Measurements from ENCODE around the gene SGSM1. TPM values are rescaled to one million over a fixed set of nuclear protein-coding genes. Genes with fewer than 3 reads are reported as not detected.

SGSM1 gene
- total RNA-seq, 3 donors from 2014 or later: 0.16 to 2.9 (median 1.9) TPM

DNA sequence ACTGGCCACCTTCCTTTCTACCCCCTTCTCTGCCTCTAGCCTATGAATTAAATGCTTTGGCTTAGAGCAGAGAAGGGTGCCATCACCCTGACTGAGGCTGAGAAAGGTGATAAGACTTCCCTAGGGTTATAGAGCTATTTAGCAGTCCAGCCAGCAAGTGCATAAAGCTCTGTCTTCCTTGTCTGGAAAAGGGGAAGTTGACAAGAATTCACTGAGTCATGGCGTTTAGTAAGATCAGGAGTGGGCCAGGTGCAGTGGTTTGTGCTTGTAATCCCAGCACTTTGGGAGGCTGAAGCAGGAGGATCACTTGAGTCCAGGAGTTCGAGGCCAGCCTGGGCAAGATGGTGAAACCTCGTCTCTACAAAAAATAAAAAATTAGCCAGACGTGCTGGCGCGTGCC, 77.4 kb downstream of the SGSM1 start:
- H3K4me3 ChIP-seq: no peak overlapping the region
- H3K27ac ChIP-seq: no peak overlapping the region
- intact Hi-C loops (cut with DNase I; ENCODE audit: low total_unique reads): loop anchor here (5.0 kb wide), 1 partner anchor 441 kb away; no protein-coding TSS in a partner anchor
- H3K4me1 ChIP-seq: no peaks in the 10 kb centered on the region
- H3K9me3 ChIP-seq: no peaks in the 10 kb centered on the region
- H3K27me3 ChIP-seq: no peaks in the 10 kb centered on the region
- no peaks in the 10 kb centered on the region for H3K36me3 ChIP-seq
- TF ChIP-seq, protein P1, sequence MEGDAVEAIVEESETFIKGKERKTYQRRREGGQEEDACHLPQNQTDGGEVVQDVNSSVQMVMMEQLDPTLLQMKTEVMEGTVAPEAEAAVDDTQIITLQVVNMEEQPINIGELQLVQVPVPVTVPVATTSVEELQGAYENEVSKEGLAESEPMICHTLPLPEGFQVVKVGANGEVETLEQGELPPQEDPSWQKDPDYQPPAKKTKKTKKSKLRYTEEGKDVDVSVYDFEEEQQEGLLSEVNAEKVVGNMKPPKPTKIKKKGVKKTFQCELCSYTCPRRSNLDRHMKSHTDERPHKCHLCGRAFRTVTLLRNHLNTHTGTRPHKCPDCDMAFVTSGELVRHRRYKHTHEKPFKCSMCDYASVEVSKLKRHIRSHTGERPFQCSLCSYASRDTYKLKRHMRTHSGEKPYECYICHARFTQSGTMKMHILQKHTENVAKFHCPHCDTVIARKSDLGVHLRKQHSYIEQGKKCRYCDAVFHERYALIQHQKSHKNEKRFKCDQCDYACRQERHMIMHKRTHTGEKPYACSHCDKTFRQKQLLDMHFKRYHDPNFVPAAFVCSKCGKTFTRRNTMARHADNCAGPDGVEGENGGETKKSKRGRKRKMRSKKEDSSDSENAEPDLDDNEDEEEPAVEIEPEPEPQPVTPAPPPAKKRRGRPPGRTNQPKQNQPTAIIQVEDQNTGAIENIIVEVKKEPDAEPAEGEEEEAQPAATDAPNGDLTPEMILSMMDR (IDR thresholded peaks at IDR 0.05): no peak
- TF ChIP-seq POLR2AphosphoS5 (IDR thresholded peaks at IDR 0.05): no peak
- TF ChIP-seq POLR2A (IDR thresholded peaks at IDR 0.05): no peak
- no peak for DNase-seq (ENCODE audit: low spot score in 2 of 2)

DNA sequence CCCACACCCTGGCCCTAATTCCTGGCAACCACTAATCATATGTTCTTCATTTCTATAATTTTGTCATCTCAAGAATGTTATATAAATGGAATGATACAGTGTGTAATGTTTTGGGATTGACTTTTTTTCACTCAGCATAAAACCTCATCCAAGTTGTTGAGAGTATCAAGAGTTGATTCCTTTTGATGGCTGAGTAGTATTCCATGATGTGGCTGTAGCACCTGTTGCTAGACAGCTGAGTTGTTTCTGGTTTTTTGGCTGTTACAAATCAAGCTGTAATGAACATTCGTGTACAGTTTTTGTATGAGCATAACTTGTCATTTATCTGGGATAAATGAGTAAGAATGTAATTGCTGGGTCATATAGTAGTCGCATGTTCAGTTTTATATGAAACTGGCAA, 81.2 kb downstream of the SGSM1 start:
- Histone ChIP-seq H3K27ac (no peak overlapping the region), H3K4me1 (no peaks in the 10 kb centered on the region), H3K9me3 (no peaks in the 10 kb centered on the region), H3K4me3 (no peak overlapping the region), H3K27me3 (no peaks in the 10 kb centered on the region), H3K36me3 (no peaks in the 10 kb centered on the region)
- intact Hi-C loops (cut with DNase I; ENCODE audit: low total_unique reads): no loop called here
- TF ChIP-seq POLR2A (IDR thresholded peaks at IDR 0.05) (no peak), POLR2AphosphoS5 (IDR thresholded peaks at IDR 0.05) (no peak)
- TF ChIP-seq, protein P1 (IDR thresholded peaks at IDR 0.05): no peak
- DNase-seq (ENCODE audit: low spot score in 2 of 2): no peak

DNA sequence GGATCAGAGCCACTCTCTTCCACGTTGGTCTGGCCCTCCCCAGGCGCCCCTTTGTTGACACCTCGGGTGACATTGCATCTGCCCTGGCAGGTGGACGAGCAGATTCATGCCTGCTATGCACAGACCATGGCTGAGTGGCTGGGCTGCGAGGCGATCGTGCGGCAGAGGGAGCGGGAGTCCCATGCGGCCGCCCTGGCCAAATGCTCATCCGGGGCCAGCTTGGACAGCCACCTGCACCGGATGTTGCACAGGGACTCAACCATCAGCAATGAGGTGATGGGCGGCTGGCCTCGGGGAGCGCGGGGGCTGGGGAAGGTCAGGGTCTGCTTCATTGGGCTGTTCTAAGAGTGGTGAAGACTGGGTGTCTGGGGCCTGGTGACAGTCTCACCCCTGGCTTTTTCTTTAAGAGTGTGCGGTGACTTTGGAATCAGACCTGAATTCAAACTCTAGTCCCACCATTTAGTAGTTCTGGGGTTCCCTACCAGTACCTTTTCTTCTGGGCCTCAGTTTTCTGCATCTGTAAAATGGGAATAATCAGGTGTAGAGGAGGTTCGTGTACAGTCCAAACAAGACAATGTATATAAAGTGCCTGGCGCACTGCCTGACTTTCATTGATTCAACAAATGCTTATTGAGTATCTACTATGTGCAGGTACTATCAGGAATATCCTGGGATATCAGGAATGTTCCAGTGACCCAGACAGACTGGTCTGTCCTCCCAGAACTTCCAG, 87.5 kb downstream of the SGSM1 start:
- Histone ChIP-seq H3K4me3 (no peak overlapping the region), H3K27me3 (no peaks in the 10 kb centered on the region), H3K4me1 (peaks cover 0 to 3% of the 10 kb centered on the region in 2 donors), H3K27ac (peak overlapping the region; percentile 90 to 92), H3K9me3 (no peaks in the 10 kb centered on the region), H3K36me3 (no peaks in the 10 kb centered on the region)
- intact Hi-C loops (cut with DNase I; ENCODE audit: low total_unique reads): no loop called here
- TF ChIP-seq POLR2A (IDR thresholded peaks at IDR 0.05) (no peak), POLR2AphosphoS5 (IDR thresholded peaks at IDR 0.05) (no peak)
- TF ChIP-seq, protein P1 (IDR thresholded peaks at IDR 0.05): no peak
- DNase-seq (ENCODE audit: low spot score in 2 of 2): no peak

DNA sequence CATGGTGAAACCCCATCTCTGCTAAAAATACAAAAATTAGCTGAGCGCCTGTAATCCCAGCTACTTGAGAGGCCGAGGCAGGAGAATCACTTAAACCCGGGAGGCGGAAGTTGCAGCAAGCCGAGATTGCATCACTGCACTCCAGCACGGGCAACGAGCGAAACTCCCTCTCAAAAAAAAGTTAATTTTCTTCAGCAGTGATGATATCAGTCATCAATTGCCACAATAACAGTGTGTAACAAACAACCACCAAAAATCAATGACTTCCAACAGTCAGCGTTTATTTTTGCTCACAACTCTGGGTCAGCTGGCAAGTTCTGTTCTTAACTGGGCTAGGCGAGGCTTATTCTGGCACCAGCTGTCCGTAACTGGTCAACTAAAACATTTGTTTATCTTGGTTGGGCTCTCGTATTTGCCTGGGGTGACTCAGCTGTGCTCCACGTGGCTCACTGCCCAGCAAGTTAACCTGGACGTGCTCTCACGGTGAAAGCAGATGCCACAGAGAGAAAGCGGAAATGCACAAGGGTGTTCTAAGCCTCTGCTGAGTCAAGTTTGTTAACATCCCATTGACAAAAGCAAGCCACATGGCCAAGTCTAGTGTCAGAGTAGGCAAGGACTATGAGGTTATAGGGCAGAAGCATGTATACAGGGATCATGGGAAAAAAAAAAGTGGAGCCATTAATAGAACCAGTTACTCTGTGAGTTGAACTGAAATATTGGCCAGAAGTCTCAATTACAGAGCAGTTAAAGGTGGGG, 88.4 kb downstream of the SGSM1 start:
- TF ChIP-seq, protein P1 (IDR thresholded peaks at IDR 0.05): no peak
- TF ChIP-seq POLR2A (IDR thresholded peaks at IDR 0.05): no peak
- peak; percentile 50 to 72 (median 59) for TF ChIP-seq POLR2AphosphoS5 (IDR thresholded peaks at IDR 0.05)
- H3K9me3 ChIP-seq: no peaks in the 10 kb centered on the region
- H3K4me1 ChIP-seq: peaks cover 0 to 3% of the 10 kb centered on the region in 2 donors
- intact Hi-C loops (cut with DNase I; ENCODE audit: low total_unique reads): no loop called here
- peak overlapping the region; percentile 90 to 92 for H3K27ac ChIP-seq
- H3K27me3 ChIP-seq: no peaks in the 10 kb centered on the region
- H3K4me3 ChIP-seq: peak overlapping the region in 1 of 3 donors; percentile 5
- peak; percentile 89 to 90 for DNase-seq (ENCODE audit: low spot score in 2 of 2)
- H3K36me3 ChIP-seq: no peaks in the 10 kb centered on the region

DNA sequence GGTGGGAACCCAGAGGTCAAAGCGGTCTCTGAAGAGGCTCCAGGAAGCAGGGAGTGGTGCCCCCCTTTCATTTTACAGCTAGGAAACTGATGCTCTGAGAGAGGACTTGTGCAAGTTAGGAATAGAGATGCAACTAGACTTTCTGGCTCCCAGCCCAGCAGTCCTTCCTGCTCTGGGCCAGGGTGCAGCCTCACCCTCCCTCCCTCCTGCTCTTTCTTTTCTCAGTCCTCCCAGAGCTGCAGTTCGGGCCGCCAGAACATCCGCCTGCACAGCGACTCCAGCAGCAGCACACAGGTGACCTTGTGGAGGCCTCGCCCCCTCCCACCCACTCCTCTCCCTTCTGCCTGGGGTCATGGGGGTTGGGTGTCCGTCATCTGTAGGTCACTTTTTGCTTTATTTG, 89.0 kb downstream of the SGSM1 start:
- Histone ChIP-seq H3K4me1 (peaks cover 0 to 3% of the 10 kb centered on the region in 2 donors), H3K27me3 (no peaks in the 10 kb centered on the region), H3K27ac (peak overlapping the region; percentile 90 to 92), H3K4me3 (peak overlapping the region in 1 of 3 donors; percentile 5), H3K9me3 (no peaks in the 10 kb centered on the region), H3K36me3 (no peaks in the 10 kb centered on the region)
- peak; percentile 62 to 76 for DNase-seq (ENCODE audit: low spot score in 2 of 2)
- TF ChIP-seq POLR2A (IDR thresholded peaks at IDR 0.05): no peak
- TF ChIP-seq, protein P1 (IDR thresholded peaks at IDR 0.05): no peak
- no peak for TF ChIP-seq POLR2AphosphoS5 (IDR thresholded peaks at IDR 0.05)
- intact Hi-C loops (cut with DNase I; ENCODE audit: low total_unique reads): no loop called here

Data from breast epithelium (tissue), 4 donors.